Right cardiac atrium (tissue), 5 donors: Measurements from ENCODE around the gene MGMT. TPM values are rescaled to one million over a fixed set of nuclear protein-coding genes. Genes with fewer than 3 reads are reported as not detected.

Source experiments
- ATAC-seq, 2 donors: fragments of 200-7000 bp; cut with Tn5 transposase; one replicate each; pipeline versions ENCODE4 v1.8.0 to v1.9.1; 2020; ENCODE audit warnings: moderate library complexity in 2 of 2, mild to moderate bottlenecking in 1 of 2
- DNase-seq, 3 donors: peaks; one replicate each; pipeline ENCODE4 v3.0.0-alpha.2; 2020
- H3K27ac ChIP-seq: one replicate; pipeline ENCODE4 v1.5.1; 2013; ENCODE audit warnings: mild to moderate bottlenecking, low read length, control low read depth, moderate library complexity
- H3K27me3 ChIP-seq: one replicate; pipeline ENCODE4 v1.6.1; 2013; ENCODE audit not compliant: control insufficient read depth, insufficient read depth
- H3K4me1 ChIP-seq: one replicate; pipeline ENCODE4 v1.6.1; 2013; ENCODE audit warnings: low read length; ENCODE audit not compliant: control insufficient read depth, insufficient read depth
- H3K4me3 ChIP-seq: one replicate; pipeline ENCODE4 v1.5.1; 2013; ENCODE audit warnings: low read length, control low read depth
- H3K9me3 ChIP-seq: one replicate; pipeline ENCODE4 v1.6.1; 2013; ENCODE audit warnings: low read length; ENCODE audit not compliant: control insufficient read depth
- WGBS: extraction: QIAGEN DNeasy Blood & Tissue Kit; methylation state at CpG from one replicate; pipeline ENCODE4 v1.1.7; 2013; 5-methylcytosine and 5-hydroxymethylcytosine counted together
- intact Hi-C, 4 donors: fragments of 100-400 bp; cut with DNase I; formaldehyde crosslinking; loops; one replicate each; pipeline versions ENCODE4 v1.11.0 to v1.14.0; 2022 to 2023
- polyA plus RNA-seq: library from polyadenylated mRNA; stranded (reverse); fragments of 200-250 nt; gene quantifications from one replicate; pipeline ENCODE4 v1.2.3, GENCODE V29; 2013
- total RNA-seq, 4 donors: library from RNA; stranded (reverse); fragmentation: NEBNext Ultra II Directional; extraction: Animal tissue kit (Norgen Biotek cat#: 25700); gene quantifications; one replicate each; pipeline ENCODE4 v1.2.1, GENCODE V29; 2021
- donor health status: healthy with polysubstance abuse.
- donor health status: DM: no; HTN: yes; CAD: no.
- donor health status: DM: no; HTN: no; CAD: no.
- donor health status: DM: no; HTN: yes; CAD: no; lungs with severe emphysema.
- donor health status: DM: yes; HTN: yes; CAD: no.

Gene MGMT
- total and polyA plus RNA-seq, 5 donors: 11.3 to 18.2 (median 13.6) TPM

DNA sequence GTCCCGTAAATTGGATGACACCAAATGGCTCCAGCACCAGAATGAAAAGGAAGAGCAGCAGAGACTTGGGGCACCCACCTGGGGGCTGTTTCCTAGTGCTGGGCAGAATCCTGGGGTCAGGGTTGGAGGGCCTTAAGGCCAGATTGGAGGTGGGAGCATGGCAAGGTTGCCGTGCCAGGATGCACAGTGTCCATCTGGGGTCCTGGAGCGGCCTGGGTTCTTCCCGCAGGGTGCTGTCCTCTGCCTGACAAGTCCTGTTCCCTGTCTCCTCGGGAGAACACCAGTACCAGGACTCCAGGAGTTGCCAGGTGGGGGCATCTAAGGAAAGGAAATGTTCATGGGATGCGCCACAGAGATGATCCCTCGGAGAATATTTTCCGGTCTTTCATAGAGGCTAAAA, 42.8 kb downstream of the MGMT start:
- Histone ChIP-seq H3K9me3 (no peaks in the 10 kb centered on the region), H3K27me3 (no peaks in the 10 kb centered on the region), H3K4me3 (no peak overlapping the region), H3K27ac (no peak overlapping the region), H3K4me1 (no peaks in the 10 kb centered on the region)
- WGBS: 80% methylated on average over 8 of the region's 8 CpGs
- intact Hi-C loops: no loop called here
- no peak for ATAC-seq
- no peak for DNase-seq

DNA sequence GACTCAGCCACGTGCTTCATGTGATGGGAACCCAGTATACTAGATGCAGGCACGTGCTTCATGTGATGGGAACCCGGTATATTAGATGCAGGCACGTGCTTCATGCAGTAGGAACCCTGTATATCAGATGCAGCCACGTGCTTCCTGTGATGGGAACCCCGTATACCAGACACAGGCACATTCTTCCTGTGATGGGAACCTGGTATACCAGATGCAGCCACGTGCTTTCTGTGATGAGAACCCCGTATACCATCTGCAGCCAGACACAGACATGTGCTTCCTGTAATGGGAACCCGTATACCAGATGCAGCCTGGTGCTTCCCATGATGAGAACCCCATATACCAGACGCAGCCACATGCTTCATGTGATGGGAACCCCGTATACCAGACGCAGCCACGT, 44.0 kb downstream of the MGMT start:
- WGBS: 95% methylated on average over 13 of the region's 13 CpGs
- Histone ChIP-seq H3K27ac (no peak overlapping the region), H3K27me3 (no peaks in the 10 kb centered on the region), H3K9me3 (no peaks in the 10 kb centered on the region), H3K4me1 (no peaks in the 10 kb centered on the region), H3K4me3 (no peak overlapping the region)
- DNase-seq: no peak
- ATAC-seq: no peak
- intact Hi-C loops: no loop called here

DNA sequence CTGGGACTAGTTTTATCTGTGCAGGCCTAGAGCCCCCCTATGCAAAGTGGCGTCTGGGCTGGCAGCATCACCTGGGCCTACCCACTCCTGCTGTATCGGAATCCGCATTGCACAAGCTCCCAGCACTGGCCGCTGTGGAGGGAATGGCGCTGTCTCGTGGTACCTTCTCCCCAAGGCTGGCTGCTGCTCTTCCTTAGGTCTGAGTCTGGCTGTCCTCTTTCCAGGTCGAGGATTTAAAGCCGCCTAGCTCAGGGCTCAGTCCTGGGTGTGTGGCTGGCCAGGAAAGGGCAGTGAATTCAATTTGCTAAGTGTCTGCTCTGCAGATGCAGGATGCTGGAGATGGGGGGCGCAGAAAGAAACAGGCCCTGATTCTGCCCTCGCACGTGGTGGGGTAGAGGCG, 44.7 kb downstream of the MGMT start:
- Histone ChIP-seq H3K4me1 (no peaks in the 10 kb centered on the region), H3K27me3 (no peaks in the 10 kb centered on the region), H3K9me3 (no peaks in the 10 kb centered on the region), H3K4me3 (no peak overlapping the region), H3K27ac (no peak overlapping the region)
- intact Hi-C loops: no loop called here
- WGBS: 96% methylated on average over 12 of the region's 12 CpGs
- no peak for ATAC-seq
- no peak for DNase-seq

GRCh38 chr10:129513312-129513711, 46.3 kb downstream of the MGMT start:
- ATAC-seq (no peak), DNase-seq (no peak)
- no peak overlapping the region for H3K4me3 ChIP-seq
- intact Hi-C loops: no loop called here
- WGBS: 77% methylated on average over 8 of the region's 8 CpGs
- no peak overlapping the region for H3K27ac ChIP-seq
- no peaks in the 10 kb centered on the region for H3K9me3 ChIP-seq
- H3K27me3 ChIP-seq: no peaks in the 10 kb centered on the region
- no peaks in the 10 kb centered on the region for H3K4me1 ChIP-seq

- ATAC-seq: no peak
These were observed 47.8 kb downstream of the MGMT start for GRCh38 chr10:129514568-129515451.

GRCh38 chr10:129516846-129517679, 50.0 kb downstream of the MGMT start:
- intact Hi-C loops: no loop called here
- no peak for ATAC-seq
- Histone ChIP-seq H3K4me3 (no peak overlapping the region), H3K9me3 (no peaks in the 10 kb centered on the region), H3K4me1 (no peaks in the 10 kb centered on the region), H3K27ac (no peak overlapping the region), H3K27me3 (no peaks in the 10 kb centered on the region)
- 93% methylated on average over 26 of the region's 26 CpGs for WGBS
- no peak for DNase-seq

More at GRCh38 chr10:129514568-129515451, 47.8 kb downstream of the MGMT start:
- H3K4me1 ChIP-seq: no peaks in the 10 kb centered on the region
- H3K9me3 ChIP-seq: no peaks in the 10 kb centered on the region
- 85% methylated on average over 22 of the region's 22 CpGs for WGBS
- DNase-seq: no peak
- intact Hi-C loops: no loop called here
- H3K27ac ChIP-seq: no peak overlapping the region
- no peak overlapping the region for H3K4me3 ChIP-seq
- H3K27me3 ChIP-seq: no peaks in the 10 kb centered on the region

GRCh38 chr10:129517680-129518057, 50.6 kb downstream of the MGMT start:
- ATAC-seq: peak in 1 of 2 donors; percentile 30
- Histone ChIP-seq H3K4me3 (no peak overlapping the region), H3K9me3 (no peaks in the 10 kb centered on the region), H3K27ac (no peak overlapping the region), H3K27me3 (no peaks in the 10 kb centered on the region), H3K4me1 (no peaks in the 10 kb centered on the region)
- WGBS: 74% methylated on average over 10 of the region's 10 CpGs
- intact Hi-C loops: no loop called here
- DNase-seq: no peak

DNA sequence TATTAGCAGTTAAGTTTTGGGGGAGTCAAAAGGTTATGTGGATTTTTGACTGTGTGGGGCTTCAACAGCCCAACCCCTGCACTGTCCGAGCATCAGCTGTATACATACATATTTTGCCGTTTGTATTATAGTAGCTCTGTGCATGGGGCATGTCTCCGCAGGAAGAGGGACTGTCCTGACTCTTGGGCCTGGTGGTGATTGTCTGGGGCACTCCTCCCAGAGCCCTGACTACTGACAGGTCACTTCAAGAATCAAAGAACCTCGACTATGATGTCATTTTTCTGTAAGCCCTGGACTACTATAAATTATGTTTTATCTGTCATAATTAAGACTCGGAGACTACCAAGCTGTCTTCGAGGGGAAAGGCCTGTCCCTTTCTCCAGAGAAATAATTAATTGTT, 51.8 kb downstream of the MGMT start:
- 68% methylated on average over 6 of the region's 6 CpGs for WGBS
- no peak overlapping the region for H3K4me3 ChIP-seq
- H3K9me3 ChIP-seq: no peaks in the 10 kb centered on the region
- DNase-seq (no peak), ATAC-seq (no peak)
- no peaks in the 10 kb centered on the region for H3K4me1 ChIP-seq
- intact Hi-C loops: no loop called here
- H3K27me3 ChIP-seq: no peaks in the 10 kb centered on the region
- no peak overlapping the region for H3K27ac ChIP-seq

DNA sequence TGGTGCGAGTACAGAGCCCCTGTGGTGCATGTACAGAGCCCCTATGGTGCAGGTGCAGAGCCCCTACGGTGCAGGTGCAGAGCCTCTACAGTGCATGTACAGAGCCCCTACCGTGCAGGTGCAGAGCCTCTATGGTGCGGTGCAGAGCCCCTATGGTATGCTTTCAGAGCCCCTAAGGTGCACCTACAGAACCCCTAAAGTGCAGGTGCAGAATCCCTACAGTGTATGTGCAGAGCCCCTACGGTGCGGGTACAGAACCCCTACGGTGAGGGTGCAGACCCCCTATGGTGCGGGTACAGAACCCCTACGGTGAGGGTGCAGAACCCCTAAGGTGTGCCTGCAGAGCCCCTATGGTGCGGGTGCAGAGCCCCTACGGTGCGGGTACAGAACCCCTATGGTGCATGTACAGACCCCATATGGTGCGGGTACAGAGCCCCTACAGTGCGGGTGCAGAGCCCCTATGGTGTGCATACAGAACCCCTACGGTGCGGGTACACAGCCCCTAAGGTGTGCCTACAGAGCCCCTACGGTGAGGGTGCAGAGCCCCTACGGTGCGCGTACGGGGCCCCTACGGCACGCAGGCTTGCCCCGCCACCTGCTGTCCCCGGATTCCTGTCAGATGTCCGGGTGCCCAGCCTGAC, 53.5 kb downstream of the MGMT start:
- Histone ChIP-seq H3K4me3 (no peak overlapping the region), H3K4me1 (no peaks in the 10 kb centered on the region), H3K27me3 (no peaks in the 10 kb centered on the region), H3K9me3 (no peaks in the 10 kb centered on the region), H3K27ac (no peak overlapping the region)
- peak in 1 of 2 donors; percentile 34 for ATAC-seq
- WGBS: 95% methylated on average over 26 of the region's 26 CpGs
- intact Hi-C loops: no loop called here
- no peak for DNase-seq

- Histone ChIP-seq H3K27ac (no peak overlapping the region), H3K4me3 (no peak overlapping the region), H3K4me1 (no peaks in the 10 kb centered on the region), H3K27me3 (no peaks in the 10 kb centered on the region), H3K9me3 (no peaks in the 10 kb centered on the region)
- intact Hi-C loops: no loop called here
- DNase-seq (no peak), ATAC-seq (no peak)
- 94% methylated on average over 22 of the region's 22 CpGs for WGBS
These were observed 54.4 kb downstream of the MGMT start for GRCh38 chr10:129521161-129522025.
